HEK293 (cell line): Measurements from ENCODE around the gene TIMM13.

Experiments
- AEBP2 ChIP-seq: fragments of 450-650 bp; formaldehyde crosslinking; IDR thresholded peaks from 2 replicates; pipeline ENCODE4 v1.5.1; 2016; ENCODE audit warnings: missing biosample characterization, missing genetic modification characterization, borderline replicate concordance
- CTCF ChIP-seq: fragments of 450-650 bp; formaldehyde crosslinking; IDR thresholded peaks from 2 replicates; pipeline ENCODE4 v1.5.1; 2016; ENCODE audit warnings: missing biosample characterization, missing genetic modification characterization
- EGR2 ChIP-seq: fragments of 450-650 bp; formaldehyde crosslinking; IDR thresholded peaks from 2 replicates; pipeline ENCODE4 v1.5.1; 2016; ENCODE audit warnings: low read depth, missing biosample characterization, missing genetic modification characterization
- GLIS2 ChIP-seq: fragments of 450-650 bp; formaldehyde crosslinking; IDR thresholded peaks from 2 replicates; pipeline ENCODE4 v1.5.1; 2016; ENCODE audit warnings: missing biosample characterization, missing genetic modification characterization
- HIC1 ChIP-seq: fragments of 450-650 bp; formaldehyde crosslinking; IDR thresholded peaks from 2 replicates; pipeline ENCODE4 v1.5.1; 2016; ENCODE audit warnings: missing biosample characterization, missing genetic modification characterization
- HOXD13 ChIP-seq: sonication (generic); formaldehyde crosslinking; IDR thresholded peaks from 2 replicates; pipeline ENCODE4 v1.8.0; 2022; ENCODE audit warnings: missing genetic modification reagents, borderline replicate concordance
- KLF1 ChIP-seq: fragments of 450-650 bp; formaldehyde crosslinking; IDR thresholded peaks from 2 replicates; pipeline ENCODE4 v1.5.1; 2016; ENCODE audit warnings: missing biosample characterization, missing genetic modification characterization
- KLF10 ChIP-seq: fragments of 450-650 bp; IDR thresholded peaks from 2 replicates; pipeline ENCODE4 v1.5.1; 2018; ENCODE audit warnings: missing biosample characterization, mild to moderate bottlenecking, missing genetic modification characterization
- KLF16 ChIP-seq: fragments of 450-650 bp; formaldehyde crosslinking; IDR thresholded peaks from 2 replicates; pipeline ENCODE4 v1.5.1; 2017; ENCODE audit warnings: missing biosample characterization, missing genetic modification characterization
- KLF7 ChIP-seq: fragments of 450-650 bp; formaldehyde crosslinking; IDR thresholded peaks from 2 replicates; pipeline ENCODE4 v1.5.1; 2016; ENCODE audit warnings: missing biosample characterization, missing genetic modification characterization, borderline replicate concordance
- PATZ1 ChIP-seq: fragments of 450-650 bp; formaldehyde crosslinking; IDR thresholded peaks from 2 replicates; pipeline ENCODE4 v1.5.1; 2016; ENCODE audit warnings: missing biosample characterization, missing genetic modification characterization
- PRDM10 ChIP-seq: fragments of 450-650 bp; formaldehyde crosslinking; IDR thresholded peaks from 2 replicates; pipeline ENCODE4 v1.5.1; 2016; ENCODE audit warnings: missing biosample characterization, missing genetic modification characterization
- PRDM6 ChIP-seq: fragments of 450-650 bp; formaldehyde crosslinking; IDR thresholded peaks from 2 replicates; pipeline ENCODE4 v1.5.1; 2017; ENCODE audit warnings: missing biosample characterization, missing genetic modification characterization
- SP7 ChIP-seq: fragments of 450-650 bp; formaldehyde crosslinking; IDR thresholded peaks from 2 replicates; pipeline ENCODE4 v1.5.1; 2016; ENCODE audit warnings: missing biosample characterization, missing genetic modification characterization
- ZNF16 ChIP-seq: fragments of 450-650 bp; formaldehyde crosslinking; IDR thresholded peaks from 2 replicates; pipeline ENCODE4 v1.5.1; 2016; ENCODE audit warnings: low read depth, missing biosample characterization, missing genetic modification characterization
- ZNF510 ChIP-seq: fragments of 450-650 bp; formaldehyde crosslinking; IDR thresholded peaks from 2 replicates; pipeline ENCODE4 v1.5.1; 2018; ENCODE audit warnings: mild to moderate bottlenecking, missing genetic modification characterization, missing biosample characterization; ENCODE audit not compliant: insufficient replicate concordance
- ZNF626 ChIP-seq: fragments of 450-650 bp; sonication (Bioruptor Pico); formaldehyde crosslinking; IDR thresholded peaks from 2 replicates; pipeline ENCODE4 v1.5.1; 2018; ENCODE audit warnings: missing biosample characterization, missing genetic modification characterization, inconsistent platforms
- ZNF660 ChIP-seq: fragments of 450-650 bp; IDR thresholded peaks from 2 replicates; pipeline ENCODE4 v1.5.1; 2018; ENCODE audit warnings: missing biosample characterization, mild to moderate bottlenecking, missing genetic modification characterization
- ZNF777 ChIP-seq: fragments of 450-650 bp; formaldehyde crosslinking; IDR thresholded peaks from 2 replicates; pipeline ENCODE4 v1.5.1; 2017; ENCODE audit warnings: missing biosample characterization, missing genetic modification characterization, borderline replicate concordance
- ZNF843 ChIP-seq: fragments of 450-650 bp; formaldehyde crosslinking; IDR thresholded peaks from 2 replicates; pipeline ENCODE4 v1.5.1; 2016; ENCODE audit warnings: missing biosample characterization, missing genetic modification characterization
- ZSCAN23 ChIP-seq: fragments of 450-650 bp; formaldehyde crosslinking; IDR thresholded peaks from 2 replicates; pipeline ENCODE4 v1.5.1; 2016; ENCODE audit warnings: missing biosample characterization, missing genetic modification characterization
- ZSCAN4 ChIP-seq: fragments of 450-650 bp; formaldehyde crosslinking; IDR thresholded peaks from 2 replicates; pipeline ENCODE4 v1.5.1; 2017; ENCODE audit warnings: missing biosample characterization, missing genetic modification characterization

Gene TIMM13

GRCh38 chr19:2474232-2475017, 47.0 kb upstream of the TIMM13 start (continued):
- TF ChIP-seq ZNF660 (tag by site-specific recombination) (peak; percentile 72), PATZ1 (peak; percentile 98), PRDM6 (tag by site-specific recombination) (no peak), CTCF (tag by site-specific recombination) (peak; percentile 98), ZNF626 (tag by site-specific recombination) (no peak), KLF7 (tag by site-specific recombination) (peak; percentile 50; the same call in 1 of the 2 replicates), ZNF777 (tag by site-specific recombination) (no peak), ZSCAN4 (tag by site-specific recombination) (no peak), SP7 (tag by site-specific recombination) (peak; percentile 68; the same call in 1 of the 2 replicates), AEBP2 (no peak), ZSCAN23 (tag by site-specific recombination) (no peak), KLF10 (tag by site-specific recombination) (peak; percentile 57), GLIS2 (tag by site-specific recombination) (peak; percentile 83), EGR2 (tag by site-specific recombination) (peak; percentile 94), KLF16 (peak; percentile 76), KLF1 (tag by site-specific recombination) (peak; percentile 51; the same call in 1 of the 2 replicates), ZNF510 (no peak), ZNF843 (tag by site-specific recombination) (peak; percentile 38; the same call in 1 of the 2 replicates), HOXD13 (0 out of 2 replicates have a peak, but pooled peaks have one; percentile 18), ZNF16 (no peak), HIC1 (tag by site-specific recombination) (peak; percentile 99), PRDM10 (peak; percentile 72)
